HCT116 (cell line): Measurements from ENCODE around the gene FRMPD1. TPM values are rescaled to one million over a fixed set of nuclear protein-coding genes. Genes with fewer than 3 reads are reported as not detected.

Source experiments
- ATAC-seq: fragments of 200-7000 bp; cut with Tn5 transposase; 2 replicates; pipeline ENCODE4 v1.9.1; 2020; ENCODE audit warnings: mild to moderate bottlenecking, moderate library complexity
- BruUV-seq: library from RNA; stranded (reverse); fragments of 400-500 nt; replicated peaks from 2 replicates; lab custom pipeline; 2021; lab: Mats Ljungman, UMichigan
- CTCF ChIA-PET: fragments of 300-600 bp; sonication (Branson Sonifier 250); formaldehyde crosslinking; loops from one replicate; lab custom pipeline; 2021; ENCODE audit warnings: antibody characterized with exemption; lab: Charles Lee
- POLR2A ChIA-PET: fragments of 300-600, 350-600 bp; sonication (Branson Sonifier 250); formaldehyde crosslinking; loops from one replicate; lab custom pipeline; 2021; ENCODE audit warnings: antibody characterized with exemption; lab: Charles Lee
- RAD21 ChIA-PET, 2 experiments: fragments of 300-600 bp; sonication (Branson Sonifier 250); formaldehyde crosslinking; loops; one replicate each; lab custom pipeline; 2023; ENCODE audit warnings: low total read pairs in 2 of 2; ENCODE audit not compliant: uncharacterized antibody in 2 of 2, unreplicated experiment in 2 of 2, low non-redundant PET in 1 of 2; lab: Charles Lee
- DNase-seq: peaks from one replicate; pipeline ENCODE4 v3.0.0-alpha.2; 2010; ENCODE audit warnings: low read depth, low spot score
- H2AFZ ChIP-seq: fragments of 200-600 bp; shearing (Covaris generic), sonication (generic); 2 replicates; pipeline ENCODE4 v1.6.1; 2017; ENCODE audit warnings: low read depth, mixed run types, mixed read lengths, antibody characterized with exemption, low read length; ENCODE audit not compliant: poor library complexity, severe bottlenecking
- H3K27ac ChIP-seq: 2 replicates; pipeline ENCODE4 v1.5.1; 2012; ENCODE audit warnings: low read depth, low read length
- H3K27me3 ChIP-seq: fragments of 200-600 bp; sonication (generic); 2 replicates; pipeline ENCODE4 v1.6.1; 2016; ENCODE audit warnings: mixed run types, low read length, mixed read lengths; ENCODE audit not compliant: insufficient read depth
- H3K36me3 ChIP-seq, 2 experiments: fragments of 200-500 bp in 1 of 2; fragments of 200-600 bp in 1 of 2; sonication (Bioruptor generic) in 1 of 2; sonication (generic) in 1 of 2; 2 replicates each; pipeline versions ENCODE4 v1.5.1 to v1.6.1; 2014 to 2016; ENCODE audit warnings: low read length in 2 of 2, inconsistent platforms in 1 of 2, mixed read lengths in 1 of 2, mixed run types in 1 of 2; ENCODE audit not compliant: insufficient read depth in 2 of 2, control insufficient read depth in 1 of 2
- H3K4me1 ChIP-seq, 2 experiments: fragments of 200-600 bp in 1 of 2; sonication (generic) in 1 of 2; 2 replicates each; pipeline versions ENCODE4 v1.5.1 to v1.6.1; 2012 to 2017; ENCODE audit warnings: low read length in 2 of 2, inconsistent platforms in 1 of 2, mild to moderate bottlenecking in 1 of 2, mixed read lengths in 1 of 2, mixed run types in 1 of 2, moderate library complexity in 1 of 2; ENCODE audit not compliant: insufficient read depth in 2 of 2, control insufficient read depth in 1 of 2
- H3K4me2 ChIP-seq: fragments of 200-600 bp; sonication (generic); 2 replicates; pipeline ENCODE4 v1.6.1; 2017; ENCODE audit warnings: mixed run types, low read length, mixed read lengths
- H3K4me3 ChIP-seq, 2 experiments: fragments of 200-600 bp in 1 of 2; sonication (generic) in 1 of 2; replicated peaks in 1 of 2; 2 replicates each; pipeline ENCODE4 v1.5.1; 2011 to 2016; ENCODE audit warnings: low read length in 2 of 2, control low read depth in 1 of 2, low read depth in 1 of 2, mild to moderate bottlenecking in 1 of 2, mixed read lengths in 1 of 2, mixed run types in 1 of 2
- H3K79me2 ChIP-seq: fragments of 200-600 bp; sonication (generic); 2 replicates; pipeline ENCODE4 v1.6.1; 2017; ENCODE audit warnings: mild to moderate bottlenecking, mixed run types, low read length, moderate library complexity, mixed read lengths; ENCODE audit not compliant: insufficient read depth
- H3K9ac ChIP-seq: fragments of 200-600 bp; sonication (generic); 2 replicates; pipeline ENCODE4 v1.6.1; 2016; ENCODE audit warnings: low read length, mixed read lengths
- H3K9me2 ChIP-seq: fragments of 200-600 bp; sonication (generic), shearing (Covaris generic); 2 replicates; pipeline ENCODE4 v1.6.1; 2017; ENCODE audit warnings: mixed run types, mild to moderate bottlenecking, moderate library complexity; ENCODE audit not compliant: insufficient read depth
- H3K9me3 ChIP-seq, 2 experiments: fragments of 200-500 bp in 1 of 2; fragments of 200-600 bp in 1 of 2; sonication (Bioruptor generic) in 1 of 2; sonication (generic) in 1 of 2; 2 replicates each; pipeline ENCODE4 v1.6.1; 2014 to 2017; ENCODE audit warnings: low read length in 2 of 2, mixed read lengths in 2 of 2, inconsistent platforms in 1 of 2, low read depth in 1 of 2, mild to moderate bottlenecking in 1 of 2, mixed run types in 1 of 2, moderate library complexity in 1 of 2; ENCODE audit not compliant: control insufficient read depth in 1 of 2, insufficient read depth in 1 of 2
- H4K20me1 ChIP-seq: fragments of 200-600 bp; sonication (generic), shearing (Covaris generic); 2 replicates; pipeline ENCODE4 v1.6.1; 2017; ENCODE audit warnings: mixed run types, mild to moderate bottlenecking, moderate library complexity; ENCODE audit not compliant: insufficient read depth
- CEBPB ChIP-seq: IDR thresholded peaks from 2 replicates; pipeline ENCODE4 v1.6.1; 2012; ENCODE audit warnings: low read depth
- EGR1 ChIP-seq: IDR thresholded peaks from 2 replicates; pipeline ENCODE4 v1.6.1; 2012; ENCODE audit warnings: low read depth
- EZH2 ChIP-seq: fragments of 200-600 bp; sonication (generic); IDR thresholded peaks from 2 replicates; pipeline ENCODE4 v1.6.1; 2017; ENCODE audit warnings: antibody characterized with exemption, mixed run types
- EZH2phosphoT487 ChIP-seq: fragments of 200-600 bp; IDR thresholded peaks from 2 replicates; pipeline ENCODE4 v1.6.1; 2018; ENCODE audit warnings: antibody characterized with exemption, borderline replicate concordance
- FOSL1 ChIP-seq: IDR thresholded peaks from 2 replicates; pipeline ENCODE4 v1.6.1; 2012; ENCODE audit warnings: low read depth
- POLR2A ChIP-seq: IDR thresholded peaks from 2 replicates; pipeline ENCODE4 v1.7.0; 2011; ENCODE audit warnings: borderline replicate concordance; ENCODE audit not compliant: insufficient read depth, insufficient read length; ENCODE audit errors: extremely low read depth
- REST ChIP-seq: IDR thresholded peaks from 2 replicates; pipeline ENCODE4 v1.6.1; 2012; ENCODE audit warnings: low read depth
- SIN3A ChIP-seq: IDR thresholded peaks from 2 replicates; pipeline ENCODE4 v1.6.1; 2012; ENCODE audit warnings: low read depth
- SP1 ChIP-seq: IDR thresholded peaks from 2 replicates; pipeline ENCODE4 v1.6.1; 2012; ENCODE audit warnings: low read depth
- SRF ChIP-seq: IDR thresholded peaks from 2 replicates; pipeline ENCODE4 v1.6.1; 2012; ENCODE audit warnings: low read depth
- TCF7L2 ChIP-seq: IDR thresholded peaks from 2 replicates; pipeline ENCODE4 v1.7.0; 2011; ENCODE audit warnings: borderline replicate concordance, inconsistent platforms; ENCODE audit not compliant: insufficient read depth, insufficient read length; ENCODE audit errors: extremely low read depth
- YY1 ChIP-seq: IDR thresholded peaks from 2 replicates; pipeline ENCODE4 v1.6.1; 2011; ENCODE audit warnings: low read length, low read depth, moderate library complexity, mild to moderate bottlenecking; ENCODE audit not compliant: insufficient replicate concordance; ENCODE audit errors: extremely low read depth
- ZFX ChIP-seq: fragments of 450-650 bp; IDR thresholded peaks from 2 replicates; pipeline ENCODE4 v1.6.1; 2017
- intact Hi-C: fragments of 100-400 bp; cut with micrococcal nuclease; formaldehyde crosslinking; loops from 2 replicates; pipeline ENCODE4 v1.10.0; 2022
- total RNA-seq: library from RNA; stranded (reverse); gene quantifications from one replicate; pipeline ENCODE4 v1.2.1, GENCODE V29; 2021; ENCODE audit not compliant: unreplicated experiment
- TF ChIP-seq, protein P1 (sequence below): IDR thresholded peaks from 2 replicates; pipeline ENCODE4 v1.6.1; 2012
- TF ChIP-seq, protein P2 (sequence below): IDR thresholded peaks from 2 replicates; pipeline ENCODE4 v1.6.1; 2011; ENCODE audit warnings: mild to moderate bottlenecking, low read length, moderate library complexity; ENCODE audit not compliant: insufficient replicate concordance; ENCODE audit errors: extremely low read depth
- TF ChIP-seq, protein P3 (sequence below), 3 experiments: fragments of 200-600 bp in 1 of 3; sonication (generic) in 1 of 3; IDR thresholded peaks in 2 of 3; conservative IDR thresholded peaks in 1 of 3; 2 replicates each; pipeline ENCODE4 v1.5.1; 2012 to 2017; ENCODE audit warnings: low read depth in 2 of 3, low read length in 2 of 3, antibody characterized with exemption in 1 of 3, borderline replicate concordance in 1 of 3, control low read depth in 1 of 3, mild to moderate bottlenecking in 1 of 3, mixed read lengths in 1 of 3, mixed run types in 1 of 3, moderate library complexity in 1 of 3; ENCODE audit not compliant: insufficient read depth in 1 of 3
- TF ChIP-seq, protein P4 (sequence below): IDR thresholded peaks from 2 replicates; pipeline ENCODE4 v1.6.1; 2012

The FRMPD1 gene
- total RNA-seq, 1 experiment from 2014 or later: 0.52 TPM

DNA sequence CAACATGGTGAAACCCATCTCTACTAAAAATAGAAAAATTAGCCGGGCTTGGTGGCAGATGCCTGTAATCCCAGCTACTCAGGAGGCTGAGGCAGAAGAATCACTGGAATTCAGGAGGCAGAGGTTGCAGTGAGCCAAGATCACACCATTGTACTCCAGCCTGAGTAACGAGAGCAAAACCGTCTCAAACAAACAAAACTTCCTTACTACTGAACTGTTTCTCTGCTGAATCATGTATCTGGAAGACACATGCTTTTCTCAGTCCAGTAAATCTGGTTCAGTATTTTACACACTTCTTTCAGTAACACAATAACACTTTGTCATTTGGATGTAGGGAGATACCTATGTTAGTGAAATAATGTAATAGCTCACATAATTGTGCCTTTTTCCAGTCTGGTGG lies 110.8 kb downstream of the FRMPD1 start:
- Histone ChIP-seq H3K4me1 (peaks cover 0 to 20% of the 10 kb centered on the region in 2 experiments; a peak in 2 of 4 replicates), H2AFZ (no peak overlapping the region), H3K9ac (no peak overlapping the region), H3K36me3 (no peaks in the 10 kb centered on the region), H3K9me2 (no peaks in the 10 kb centered on the region), H3K27ac (no peak overlapping the region), H3K27me3 (no peaks in the 10 kb centered on the region), H3K9me3 (no peaks in the 10 kb centered on the region), H4K20me1 (no peaks in the 10 kb centered on the region), H3K4me3 (no peak overlapping the region), H3K79me2 (no peaks in the 10 kb centered on the region), H3K4me2 (no peak overlapping the region)
- CTCF ChIA-PET: no interaction called here
- DNase-seq (no peak), ATAC-seq (no peak)
- RAD21 ChIA-PET: no interaction called here
- BruUV-seq: no TSS peak
- POLR2A ChIA-PET: no interaction called here
- intact Hi-C loops: no loop called here
- TF ChIP-seq, protein P1, sequence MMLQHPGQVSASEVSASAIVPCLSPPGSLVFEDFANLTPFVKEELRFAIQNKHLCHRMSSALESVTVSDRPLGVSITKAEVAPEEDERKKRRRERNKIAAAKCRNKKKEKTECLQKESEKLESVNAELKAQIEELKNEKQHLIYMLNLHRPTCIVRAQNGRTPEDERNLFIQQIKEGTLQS: no peak
- TF ChIP-seq FOSL1 (no peak), SRF (no peak), REST (no peak), SIN3A (no peak), YY1 (no peak), EZH2phosphoT487 (no peak), CEBPB (no peak), ZFX (no peak), EGR1 (no peak), POLR2A (no peak), TCF7L2 (no peak), SP1 (no peak), EZH2 (no peak)
- TF ChIP-seq, protein P2, sequence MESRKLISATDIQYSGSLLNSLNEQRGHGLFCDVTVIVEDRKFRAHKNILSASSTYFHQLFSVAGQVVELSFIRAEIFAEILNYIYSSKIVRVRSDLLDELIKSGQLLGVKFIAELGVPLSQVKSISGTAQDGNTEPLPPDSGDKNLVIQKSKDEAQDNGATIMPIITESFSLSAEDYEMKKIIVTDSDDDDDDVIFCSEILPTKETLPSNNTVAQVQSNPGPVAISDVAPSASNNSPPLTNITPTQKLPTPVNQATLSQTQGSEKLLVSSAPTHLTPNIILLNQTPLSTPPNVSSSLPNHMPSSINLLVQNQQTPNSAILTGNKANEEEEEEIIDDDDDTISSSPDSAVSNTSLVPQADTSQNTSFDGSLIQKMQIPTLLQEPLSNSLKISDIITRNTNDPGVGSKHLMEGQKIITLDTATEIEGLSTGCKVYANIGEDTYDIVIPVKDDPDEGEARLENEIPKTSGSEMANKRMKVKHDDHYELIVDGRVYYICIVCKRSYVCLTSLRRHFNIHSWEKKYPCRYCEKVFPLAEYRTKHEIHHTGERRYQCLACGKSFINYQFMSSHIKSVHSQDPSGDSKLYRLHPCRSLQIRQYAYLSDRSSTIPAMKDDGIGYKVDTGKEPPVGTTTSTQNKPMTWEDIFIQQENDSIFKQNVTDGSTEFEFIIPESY: no peak
- TF ChIP-seq, protein P3, sequence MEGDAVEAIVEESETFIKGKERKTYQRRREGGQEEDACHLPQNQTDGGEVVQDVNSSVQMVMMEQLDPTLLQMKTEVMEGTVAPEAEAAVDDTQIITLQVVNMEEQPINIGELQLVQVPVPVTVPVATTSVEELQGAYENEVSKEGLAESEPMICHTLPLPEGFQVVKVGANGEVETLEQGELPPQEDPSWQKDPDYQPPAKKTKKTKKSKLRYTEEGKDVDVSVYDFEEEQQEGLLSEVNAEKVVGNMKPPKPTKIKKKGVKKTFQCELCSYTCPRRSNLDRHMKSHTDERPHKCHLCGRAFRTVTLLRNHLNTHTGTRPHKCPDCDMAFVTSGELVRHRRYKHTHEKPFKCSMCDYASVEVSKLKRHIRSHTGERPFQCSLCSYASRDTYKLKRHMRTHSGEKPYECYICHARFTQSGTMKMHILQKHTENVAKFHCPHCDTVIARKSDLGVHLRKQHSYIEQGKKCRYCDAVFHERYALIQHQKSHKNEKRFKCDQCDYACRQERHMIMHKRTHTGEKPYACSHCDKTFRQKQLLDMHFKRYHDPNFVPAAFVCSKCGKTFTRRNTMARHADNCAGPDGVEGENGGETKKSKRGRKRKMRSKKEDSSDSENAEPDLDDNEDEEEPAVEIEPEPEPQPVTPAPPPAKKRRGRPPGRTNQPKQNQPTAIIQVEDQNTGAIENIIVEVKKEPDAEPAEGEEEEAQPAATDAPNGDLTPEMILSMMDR (IDR thresholded peaks at IDR 0.05 in 2 of 3, conservative IDR thresholded peaks at IDR 0.05 in 1 of 3; ENCODE audit: borderline replicate concordance in 1 of 3, insufficient read depth in 1 of 3, low read depth in 2 of 3, low read length in 2 of 3): no peak
- TF ChIP-seq, protein P4, sequence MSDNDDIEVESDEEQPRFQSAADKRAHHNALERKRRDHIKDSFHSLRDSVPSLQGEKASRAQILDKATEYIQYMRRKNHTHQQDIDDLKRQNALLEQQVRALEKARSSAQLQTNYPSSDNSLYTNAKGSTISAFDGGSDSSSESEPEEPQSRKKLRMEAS: no peak
- TF ChIP-seq, all 23 proteins: peak for 0
